ENCODE data around the gene ALB.

ALB gene

GRCh38 chr4:73410916-73411730, 7.0 kb downstream of the ALB start:
- H3K9me3 Mint-ChIP-seq = no peaks in the 10 kb centered on the region
- no peak overlapping the region for H3K4me3 Mint-ChIP-seq
- no peak for TF ChIP-seq CTCF (IDR thresholded peaks at IDR 0.05; ENCODE audit: unreplicated experiment in 3 of 3)
- H3K4me1 Mint-ChIP-seq = no peaks in the 10 kb centered on the region
- no peaks in the 10 kb centered on the region for H3K27me3 Mint-ChIP-seq (ENCODE audit: low read depth)
- H3K36me3 Mint-ChIP-seq (ENCODE audit: low read depth) = no peaks in the 10 kb centered on the region
- no peak overlapping the region for H3K27ac Mint-ChIP-seq

GRCh38 chr4:73411731-73412414, 7.8 kb downstream of the ALB start:
- TF ChIP-seq CTCF (IDR thresholded peaks at IDR 0.05; ENCODE audit: unreplicated experiment in 3 of 3) = no peak

DNA sequence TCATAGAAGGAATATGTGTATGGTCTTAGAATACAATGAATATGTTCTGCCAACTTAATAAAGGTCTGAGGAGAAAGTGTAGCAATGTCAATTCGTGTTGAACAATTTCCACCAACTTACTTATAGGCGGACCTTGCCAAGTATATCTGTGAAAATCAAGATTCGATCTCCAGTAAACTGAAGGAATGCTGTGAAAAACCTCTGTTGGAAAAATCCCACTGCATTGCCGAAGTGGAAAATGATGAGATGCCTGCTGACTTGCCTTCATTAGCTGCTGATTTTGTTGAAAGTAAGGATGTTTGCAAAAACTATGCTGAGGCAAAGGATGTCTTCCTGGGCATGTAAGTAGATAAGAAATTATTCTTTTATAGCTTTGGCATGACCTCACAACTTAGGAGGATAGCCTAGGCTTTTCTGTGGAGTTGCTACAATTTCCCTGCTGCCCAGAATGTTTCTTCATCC, 9.2 kb downstream of the ALB start:
- TF ChIP-seq CTCF (IDR thresholded peaks at IDR 0.05; ENCODE audit: unreplicated experiment in 3 of 3) = no peak
- Mint-ChIP-seq H3K4me1 (no peaks in the 10 kb centered on the region), H3K9me3 (no peaks in the 10 kb centered on the region), H3K4me3 (no peak overlapping the region), H3K36me3 (ENCODE audit: low read depth) (no peaks in the 10 kb centered on the region), H3K27ac (no peak overlapping the region), H3K27me3 (ENCODE audit: low read depth) (no peaks in the 10 kb centered on the region)

More at GRCh38 chr4:73411731-73412414, 7.8 kb downstream of the ALB start:
- Mint-ChIP-seq H3K4me3 (no peak overlapping the region), H3K36me3 (ENCODE audit: low read depth) (no peaks in the 10 kb centered on the region), H3K27me3 (ENCODE audit: low read depth) (no peaks in the 10 kb centered on the region), H3K27ac (no peak overlapping the region), H3K4me1 (no peaks in the 10 kb centered on the region), H3K9me3 (no peaks in the 10 kb centered on the region)

GRCh38 chr4:73414936-73415271, 10.8 kb downstream of the ALB start:
- no peaks in the 10 kb centered on the region for H3K36me3 Mint-ChIP-seq (ENCODE audit: low read depth)
- H3K27ac Mint-ChIP-seq = no peak overlapping the region
- H3K4me1 Mint-ChIP-seq = no peaks in the 10 kb centered on the region
- H3K27me3 Mint-ChIP-seq (ENCODE audit: low read depth) = no peaks in the 10 kb centered on the region
- H3K4me3 Mint-ChIP-seq = no peak overlapping the region
- no peaks in the 10 kb centered on the region for H3K9me3 Mint-ChIP-seq
- TF ChIP-seq CTCF (IDR thresholded peaks at IDR 0.05; ENCODE audit: unreplicated experiment in 3 of 3) = no peak

- Mint-ChIP-seq H3K27ac (no peak overlapping the region), H3K4me1 (no peaks in the 10 kb centered on the region), H3K27me3 (ENCODE audit: low read depth) (no peaks in the 10 kb centered on the region), H3K4me3 (no peak overlapping the region), H3K36me3 (ENCODE audit: low read depth) (no peaks in the 10 kb centered on the region), H3K9me3 (no peaks in the 10 kb centered on the region)
- no peak for TF ChIP-seq CTCF (IDR thresholded peaks at IDR 0.05; ENCODE audit: unreplicated experiment in 3 of 3)
Measured at GRCh38 chr4:73415807-73416238, 11.7 kb downstream of the ALB start.
